LNCaP clone FGC (cell line): ENCODE measurements around the gene PTPRT.

Experiments
- DNase-seq: peaks from one replicate; pipeline ENCODE4 v3.0.0-alpha.2; 2011; ENCODE audit warnings: low read depth
- H3K4me3 ChIP-seq: 2 replicates; pipeline ENCODE4 v1.5.1; 2011; ENCODE audit warnings: mild to moderate bottlenecking, low read depth, low read length, control low read depth
- TF ChIP-seq, protein P1 (sequence below): IDR thresholded peaks from 2 replicates; pipeline ENCODE4 v1.5.1; 2012; ENCODE audit warnings: mild to moderate bottlenecking; ENCODE audit not compliant: control insufficient read depth, insufficient read depth; ENCODE audit errors: extremely low read depth

The PTPRT gene

GRCh38 chr20:43034981-43035724 lies 154.6 kb downstream of the PTPRT start:
- no peak for DNase-seq
- TF ChIP-seq, protein P1, sequence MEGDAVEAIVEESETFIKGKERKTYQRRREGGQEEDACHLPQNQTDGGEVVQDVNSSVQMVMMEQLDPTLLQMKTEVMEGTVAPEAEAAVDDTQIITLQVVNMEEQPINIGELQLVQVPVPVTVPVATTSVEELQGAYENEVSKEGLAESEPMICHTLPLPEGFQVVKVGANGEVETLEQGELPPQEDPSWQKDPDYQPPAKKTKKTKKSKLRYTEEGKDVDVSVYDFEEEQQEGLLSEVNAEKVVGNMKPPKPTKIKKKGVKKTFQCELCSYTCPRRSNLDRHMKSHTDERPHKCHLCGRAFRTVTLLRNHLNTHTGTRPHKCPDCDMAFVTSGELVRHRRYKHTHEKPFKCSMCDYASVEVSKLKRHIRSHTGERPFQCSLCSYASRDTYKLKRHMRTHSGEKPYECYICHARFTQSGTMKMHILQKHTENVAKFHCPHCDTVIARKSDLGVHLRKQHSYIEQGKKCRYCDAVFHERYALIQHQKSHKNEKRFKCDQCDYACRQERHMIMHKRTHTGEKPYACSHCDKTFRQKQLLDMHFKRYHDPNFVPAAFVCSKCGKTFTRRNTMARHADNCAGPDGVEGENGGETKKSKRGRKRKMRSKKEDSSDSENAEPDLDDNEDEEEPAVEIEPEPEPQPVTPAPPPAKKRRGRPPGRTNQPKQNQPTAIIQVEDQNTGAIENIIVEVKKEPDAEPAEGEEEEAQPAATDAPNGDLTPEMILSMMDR, result no peak
- H3K4me3 ChIP-seq, result no peak overlapping the region

DNA sequence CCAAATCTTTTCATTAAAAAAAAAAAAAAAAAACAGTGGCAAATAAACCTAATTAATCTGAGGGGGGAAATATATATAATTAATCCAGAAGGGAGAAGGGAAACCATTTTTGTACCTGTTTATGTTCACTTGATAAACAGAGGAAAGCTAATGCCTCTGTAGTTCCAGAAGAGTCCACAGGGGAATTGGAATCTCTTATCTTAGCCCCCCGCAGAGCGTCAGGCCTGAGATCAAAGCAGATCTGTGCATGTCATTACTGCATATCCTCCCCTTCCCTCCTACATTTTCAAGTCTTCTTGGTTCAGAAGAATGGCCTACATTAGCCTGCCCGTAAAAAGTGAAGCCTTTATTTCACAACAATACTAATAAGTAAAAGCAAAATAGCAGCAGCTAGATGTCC lies 157.2 kb downstream of the PTPRT start:
- no peak overlapping the region for H3K4me3 ChIP-seq
- no peak for DNase-seq
- TF ChIP-seq, protein P1, result no peak

DNA sequence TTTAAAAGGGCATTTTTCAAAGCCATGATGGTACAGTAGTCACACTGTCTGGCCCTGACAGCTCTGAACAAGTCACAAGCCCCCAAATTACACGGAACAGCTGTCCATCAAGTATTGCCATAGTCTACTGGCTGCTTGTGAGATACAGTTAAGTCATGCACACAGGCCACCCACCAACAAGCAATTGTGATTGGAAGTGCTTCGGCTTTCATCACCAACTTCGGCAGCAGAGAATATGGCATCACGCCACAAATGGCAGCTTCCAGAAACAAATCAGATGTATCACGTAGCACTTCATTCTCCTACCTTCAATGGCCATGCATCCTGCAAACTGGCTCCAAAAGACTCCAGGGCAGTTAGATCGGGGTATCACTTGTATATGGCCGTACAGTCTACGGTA lies 160.5 kb downstream of the PTPRT start:
- TF ChIP-seq, protein P1, result no peak
- H3K4me3 ChIP-seq, result no peak overlapping the region
- no peak for DNase-seq

- H3K4me3 ChIP-seq, result no peak overlapping the region
- DNase-seq, result no peak
- TF ChIP-seq, protein P1, result no peak
Measured at GRCh38 chr20:43028470-43028869, 161.2 kb downstream of the PTPRT start.

DNA sequence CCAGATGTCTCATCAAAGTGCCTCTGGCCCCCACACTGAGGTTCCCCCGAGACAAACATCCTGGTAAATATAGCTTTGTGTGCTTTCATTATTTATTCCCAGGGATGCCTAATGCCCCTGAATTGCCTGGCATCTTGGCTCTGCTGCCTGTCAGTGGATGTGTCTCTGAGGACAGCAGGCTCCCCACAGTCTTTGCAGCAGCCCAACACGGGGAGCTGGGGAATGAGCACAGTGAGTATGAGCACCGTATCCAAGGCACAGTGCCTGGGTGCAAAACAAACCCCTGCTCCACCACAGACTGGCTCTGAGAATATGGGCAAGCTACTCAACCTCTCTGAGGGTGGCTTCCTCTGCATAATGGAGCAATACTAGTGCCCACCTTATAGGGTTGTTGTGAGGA lies 165.9 kb downstream of the PTPRT start:
- H3K4me3 ChIP-seq, result no peak overlapping the region
- DNase-seq, result no peak
- TF ChIP-seq, protein P1, result no peak

- H3K4me3 ChIP-seq, result no peak overlapping the region
- DNase-seq, result no peak
- TF ChIP-seq, protein P1, result no peak
Measured at GRCh38 chr20:43022568-43022967, 167.1 kb downstream of the PTPRT start.

GRCh38 chr20:43022081-43022480 lies 167.6 kb downstream of the PTPRT start:
- no peak overlapping the region for H3K4me3 ChIP-seq
- no peak for DNase-seq
- TF ChIP-seq, protein P1, result no peak
